ENCODE results near the gene OSBPL3. TPM values are rescaled to one million over a fixed set of nuclear protein-coding genes. Genes with fewer than 3 reads are reported as not detected.

Gene OSBPL3
- total and polyA plus RNA-seq, 2 donors from 2014 or later, result 8.6 to 40.5 TPM

- Histone ChIP-seq H3K9ac (ENCODE audit: low read length in 3 of 3) (no peak overlapping the region), H3K9me3 (ENCODE audit: control insufficient read depth in 2 of 3, insufficient read depth in 1 of 3, low read length in 3 of 3) (no peaks in the 10 kb centered on the region), H3K4me3 (ENCODE audit: low read length in 3 of 3) (no peak overlapping the region), H3K36me3 (ENCODE audit: control insufficient read depth in 2 of 3, insufficient read depth in 3 of 3, low read length in 3 of 3) (no peaks in the 10 kb centered on the region), H3K4me1 (ENCODE audit: control insufficient read depth in 2 of 3, insufficient read depth in 2 of 3, low read depth in 1 of 3, low read length in 3 of 3) (no peaks in the 10 kb centered on the region), H3K27me3 (ENCODE audit: control insufficient read depth, insufficient read depth, low read length) (no peaks in the 10 kb centered on the region), H3K27ac (ENCODE audit: low read depth in 2 of 2, low read length in 2 of 2) (no peak overlapping the region)
- no peak for TF ChIP-seq CTCF (IDR thresholded peaks at IDR 0.05; ENCODE audit: borderline replicate concordance, extremely low read depth, insufficient read depth)
- intact Hi-C loops (cut with DNase I), result no loop called here
- peak in 2 of 5 donors; percentile 9 to 26 for DNase-seq
- FAIRE-seq, result no peak
Observed at GRCh38 chr7:24786941-24787340, 193.0 kb downstream of the OSBPL3 start.

GRCh38 chr7:24786306-24786705 lies 193.7 kb downstream of the OSBPL3 start:
- H3K4me3 ChIP-seq (ENCODE audit: low read length in 3 of 3), result no peak overlapping the region
- intact Hi-C loops (cut with DNase I), result no loop called here
- no peaks in the 10 kb centered on the region for H3K4me1 ChIP-seq (ENCODE audit: control insufficient read depth in 2 of 3, insufficient read depth in 2 of 3, low read depth in 1 of 3, low read length in 3 of 3)
- no peaks in the 10 kb centered on the region for H3K27me3 ChIP-seq (ENCODE audit: control insufficient read depth, insufficient read depth, low read length)
- TF ChIP-seq CTCF (IDR thresholded peaks at IDR 0.05; ENCODE audit: borderline replicate concordance, extremely low read depth, insufficient read depth), result no peak
- H3K9ac ChIP-seq (ENCODE audit: low read length in 3 of 3), result no peak overlapping the region
- no peaks in the 10 kb centered on the region for H3K36me3 ChIP-seq (ENCODE audit: control insufficient read depth in 2 of 3, insufficient read depth in 3 of 3, low read length in 3 of 3)
- FAIRE-seq (no peak), DNase-seq (no peak)
- no peaks in the 10 kb centered on the region for H3K9me3 ChIP-seq (ENCODE audit: control insufficient read depth in 2 of 3, insufficient read depth in 1 of 3, low read length in 3 of 3)
- H3K27ac ChIP-seq (ENCODE audit: low read depth in 2 of 2, low read length in 2 of 2), result no peak overlapping the region

GRCh38 chr7:24784277-24784676 lies 195.7 kb downstream of the OSBPL3 start:
- no peaks in the 10 kb centered on the region for H3K36me3 ChIP-seq (ENCODE audit: control insufficient read depth in 2 of 3, insufficient read depth in 3 of 3, low read length in 3 of 3)
- no peak overlapping the region for H3K27ac ChIP-seq (ENCODE audit: low read depth in 2 of 2, low read length in 2 of 2)
- H3K9ac ChIP-seq (ENCODE audit: low read length in 3 of 3), result no peak overlapping the region
- no peaks in the 10 kb centered on the region for H3K9me3 ChIP-seq (ENCODE audit: control insufficient read depth in 2 of 3, insufficient read depth in 1 of 3, low read length in 3 of 3)
- intact Hi-C loops (cut with DNase I), result no loop called here
- DNase-seq (no peak), FAIRE-seq (no peak)
- H3K4me1 ChIP-seq (ENCODE audit: control insufficient read depth in 2 of 3, insufficient read depth in 2 of 3, low read depth in 1 of 3, low read length in 3 of 3), result no peaks in the 10 kb centered on the region
- TF ChIP-seq CTCF (IDR thresholded peaks at IDR 0.05; ENCODE audit: borderline replicate concordance, extremely low read depth, insufficient read depth), result no peak
- no peak overlapping the region for H3K4me3 ChIP-seq (ENCODE audit: low read length in 3 of 3)
- H3K27me3 ChIP-seq (ENCODE audit: control insufficient read depth, insufficient read depth, low read length), result no peaks in the 10 kb centered on the region

- no peaks in the 10 kb centered on the region for H3K4me1 ChIP-seq (ENCODE audit: control insufficient read depth in 2 of 3, insufficient read depth in 2 of 3, low read depth in 1 of 3, low read length in 3 of 3)
- intact Hi-C loops (cut with DNase I), result no loop called here
Observed at GRCh38 chr7:24783698-24784097, 196.3 kb downstream of the OSBPL3 start.

More at GRCh38 chr7:24783698-24784097, 196.3 kb downstream of the OSBPL3 start:
- Histone ChIP-seq H3K9ac (ENCODE audit: low read length in 3 of 3) (no peak overlapping the region), H3K9me3 (ENCODE audit: control insufficient read depth in 2 of 3, insufficient read depth in 1 of 3, low read length in 3 of 3) (no peaks in the 10 kb centered on the region), H3K27ac (ENCODE audit: low read depth in 2 of 2, low read length in 2 of 2) (no peak overlapping the region), H3K4me3 (ENCODE audit: low read length in 3 of 3) (no peak overlapping the region), H3K36me3 (ENCODE audit: control insufficient read depth in 2 of 3, insufficient read depth in 3 of 3, low read length in 3 of 3) (no peaks in the 10 kb centered on the region), H3K27me3 (ENCODE audit: control insufficient read depth, insufficient read depth, low read length) (no peaks in the 10 kb centered on the region)
- DNase-seq (no peak), FAIRE-seq (no peak)
- no peak for TF ChIP-seq CTCF (IDR thresholded peaks at IDR 0.05; ENCODE audit: borderline replicate concordance, extremely low read depth, insufficient read depth)

Measured in kidney (tissue), 14 donors.